Activated CD4-positive, alpha-beta T cell treated with anti-CD3 and anti-CD28 coated beads, Interleukin-2, amount 10 ng/mL, durations not matched to agents 24 days and 14 days (primary cell): Measurements from ENCODE around the gene TP53I13. TPM values are rescaled to one million over a fixed set of nuclear protein-coding genes. Genes with fewer than 3 reads are reported as not detected.
"Not testable (repeated sequence)": the region's sequence is repeated elsewhere in the genome, so short reads cannot be mapped to it uniquely, and the experiment has no call there.

ENCODE experiments used
- DNase-seq: peaks from one replicate; pipeline ENCODE4 v3.0.0; 2022
- H3K27ac Mint-ChIP-seq: one replicate; pipeline ENCODE4 v1.8.0; 2022; ENCODE audit warnings: mild to moderate bottlenecking, mixed read lengths
- H3K27me3 Mint-ChIP-seq: one replicate; pipeline ENCODE4 v1.8.0; 2022; ENCODE audit warnings: mixed read lengths
- H3K36me3 Mint-ChIP-seq: one replicate; pipeline ENCODE4 v1.8.0; 2022; ENCODE audit warnings: low read depth, mild to moderate bottlenecking, mixed read lengths
- H3K4me1 Mint-ChIP-seq: one replicate; pipeline ENCODE4 v1.8.0; 2021; ENCODE audit warnings: mixed read lengths
- H3K4me3 Mint-ChIP-seq: one replicate; pipeline ENCODE4 v1.8.0; 2022; ENCODE audit warnings: mild to moderate bottlenecking, moderate library complexity, mixed read lengths
- H3K9me3 Mint-ChIP-seq: one replicate; pipeline ENCODE4 v1.8.0; 2021; ENCODE audit warnings: mixed read lengths
- intact Hi-C: fragments of 100-400 bp; cut with micrococcal nuclease; formaldehyde crosslinking; loops from one replicate; pipeline ENCODE4 v1.15.1; 2023
- total RNA-seq: library from RNA; stranded (reverse); gene quantifications from 2 replicates; pipeline ENCODE4 v1.2.3, GENCODE V29; 2022

Gene TP53I13, protein sequence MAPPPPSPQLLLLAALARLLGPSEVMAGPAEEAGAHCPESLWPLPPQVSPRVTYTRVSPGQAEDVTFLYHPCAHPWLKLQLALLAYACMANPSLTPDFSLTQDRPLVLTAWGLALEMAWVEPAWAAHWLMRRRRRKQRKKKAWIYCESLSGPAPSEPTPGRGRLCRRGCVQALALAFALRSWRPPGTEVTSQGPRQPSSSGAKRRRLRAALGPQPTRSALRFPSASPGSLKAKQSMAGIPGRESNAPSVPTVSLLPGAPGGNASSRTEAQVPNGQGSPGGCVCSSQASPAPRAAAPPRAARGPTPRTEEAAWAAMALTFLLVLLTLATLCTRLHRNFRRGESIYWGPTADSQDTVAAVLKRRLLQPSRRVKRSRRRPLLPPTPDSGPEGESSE
- 69.7 and 77.9 TPM in 2 replicates for total RNA-seq

DNA sequence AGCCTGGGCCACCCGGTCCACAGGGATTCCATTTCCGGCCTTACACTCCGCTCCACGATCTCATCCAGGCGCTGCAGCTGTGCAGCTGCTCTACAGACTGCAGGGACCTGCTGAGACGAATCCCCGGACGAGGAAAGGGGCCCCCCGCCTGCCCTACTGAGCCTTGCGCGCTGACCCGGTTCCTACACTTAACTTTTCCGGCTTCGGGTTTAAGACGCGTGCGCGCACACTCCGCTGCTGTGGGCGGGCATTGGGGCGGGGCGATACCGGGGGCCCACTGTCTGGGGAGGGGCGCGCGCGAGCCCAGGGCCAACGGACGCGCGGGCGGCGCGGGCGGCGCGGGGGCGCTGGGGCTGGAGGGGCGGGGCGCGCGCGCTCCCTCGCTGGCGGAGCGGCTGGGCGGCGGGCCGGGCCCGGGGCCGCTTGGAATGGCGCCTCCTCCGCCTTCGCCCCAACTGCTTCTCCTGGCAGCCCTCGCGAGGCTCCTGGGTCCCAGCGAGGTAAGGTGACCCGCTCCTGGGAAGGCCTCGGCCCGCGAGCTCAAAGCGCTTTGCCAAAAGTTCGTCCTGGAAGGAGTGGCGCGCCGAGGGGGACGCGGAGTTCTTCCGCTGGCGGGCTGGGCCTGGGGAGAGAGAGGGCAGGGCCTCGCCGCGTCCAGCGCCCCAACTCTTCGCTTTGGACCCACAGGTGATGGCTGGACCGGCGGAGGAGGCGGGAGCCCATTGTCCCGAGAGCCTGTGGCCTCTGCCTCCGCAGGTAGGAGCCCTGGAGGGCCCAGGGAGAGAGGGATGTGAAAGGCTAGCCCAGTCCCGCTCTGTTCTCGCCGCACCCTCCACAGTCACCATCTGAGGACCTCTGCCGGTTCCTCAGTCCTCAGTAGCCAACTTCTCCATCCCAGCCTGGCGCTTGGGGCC lies at the start of gene TP53I13:
TP53I13 (plus strand) TSS at position 371 of the 914 bp plus-strand sequence; CDS start at position 429, 58 bp downstream.
- H3K36me3 Mint-ChIP-seq = peaks cover 29% of the 10 kb centered on the region
- peak within 1 kb of the TSS; percentile 93 for H3K4me3 Mint-ChIP-seq
- H3K27ac Mint-ChIP-seq = peak within 1 kb of the TSS; percentile 94
- no peaks in the 10 kb centered on the region for H3K27me3 Mint-ChIP-seq
- intact Hi-C loops = loop anchor here (1.0 to 10.0 kb wide), 6 partner anchors 21 to 841 kb away; partner anchors contain the start of genes GIT1, NEK8, NUFIP2 and SSH2
- H3K9me3 Mint-ChIP-seq = no peaks in the 10 kb centered on the region
- H3K4me1 Mint-ChIP-seq = peaks cover 27% of the 10 kb centered on the region
- peak; percentile 96 for DNase-seq

- DNase-seq = no peak
- Mint-ChIP-seq H3K27ac (no peak overlapping the region), H3K4me1 (no peaks in the 10 kb centered on the region), H3K36me3 (peaks cover 25% of the 10 kb centered on the region), H3K9me3 (no peaks in the 10 kb centered on the region), H3K4me3 (no peak overlapping the region), H3K27me3 (no peaks in the 10 kb centered on the region)
- intact Hi-C loops = no loop called here
Measured at GRCh38 chr17:29524692-29525091, 43.8 kb upstream of the TP53I13 start.

GRCh38 chr17:29526322-29526721 lies 42.2 kb upstream of the TP53I13 start:
- Mint-ChIP-seq H3K4me3 (no peak overlapping the region), H3K27me3 (no peaks in the 10 kb centered on the region), H3K9me3 (no peaks in the 10 kb centered on the region), H3K4me1 (no peaks in the 10 kb centered on the region), H3K36me3 (peaks cover 26% of the 10 kb centered on the region), H3K27ac (no peak overlapping the region)
- intact Hi-C loops = no loop called here
- no peak for DNase-seq

- DNase-seq = no peak
- intact Hi-C loops = no loop called here
- Mint-ChIP-seq H3K4me3 (no peak overlapping the region), H3K36me3 (peaks cover 37% of the 10 kb centered on the region), H3K27ac (no peak overlapping the region), H3K27me3 (no peaks in the 10 kb centered on the region), H3K9me3 (no peaks in the 10 kb centered on the region), H3K4me1 (no peaks in the 10 kb centered on the region)
Measured at GRCh38 chr17:29533976-29534375, 34.5 kb upstream of the TP53I13 start.

- Mint-ChIP-seq H3K27ac (no peak overlapping the region), H3K9me3 (no peaks in the 10 kb centered on the region), H3K36me3 (peaks cover 30% of the 10 kb centered on the region), H3K27me3 (no peaks in the 10 kb centered on the region), H3K4me3 (no peak overlapping the region), H3K4me1 (no peaks in the 10 kb centered on the region)
- intact Hi-C loops = no loop called here
- DNase-seq = no peak
Measured at GRCh38 chr17:29544066-29544465, 24.4 kb upstream of the TP53I13 start.

GRCh38 chr17:29546085-29546484 lies 22.4 kb upstream of the TP53I13 start:
- Mint-ChIP-seq H3K36me3 (peaks cover 27% of the 10 kb centered on the region), H3K27ac (no peak overlapping the region), H3K4me1 (no peaks in the 10 kb centered on the region), H3K27me3 (no peaks in the 10 kb centered on the region), H3K9me3 (no peaks in the 10 kb centered on the region), H3K4me3 (no peak overlapping the region)
- intact Hi-C loops = no loop called here
- DNase-seq = no peak

GRCh38 chr17:29546830-29547229 lies 21.7 kb upstream of the TP53I13 start:
- no peaks in the 10 kb centered on the region for H3K9me3 Mint-ChIP-seq
- peaks cover 27% of the 10 kb centered on the region for H3K36me3 Mint-ChIP-seq
- no peaks in the 10 kb centered on the region for H3K4me1 Mint-ChIP-seq
- H3K4me3 Mint-ChIP-seq = no peak overlapping the region
- no peaks in the 10 kb centered on the region for H3K27me3 Mint-ChIP-seq
- no peak for DNase-seq
- no peak overlapping the region for H3K27ac Mint-ChIP-seq
- intact Hi-C loops = no loop called here

DNA sequence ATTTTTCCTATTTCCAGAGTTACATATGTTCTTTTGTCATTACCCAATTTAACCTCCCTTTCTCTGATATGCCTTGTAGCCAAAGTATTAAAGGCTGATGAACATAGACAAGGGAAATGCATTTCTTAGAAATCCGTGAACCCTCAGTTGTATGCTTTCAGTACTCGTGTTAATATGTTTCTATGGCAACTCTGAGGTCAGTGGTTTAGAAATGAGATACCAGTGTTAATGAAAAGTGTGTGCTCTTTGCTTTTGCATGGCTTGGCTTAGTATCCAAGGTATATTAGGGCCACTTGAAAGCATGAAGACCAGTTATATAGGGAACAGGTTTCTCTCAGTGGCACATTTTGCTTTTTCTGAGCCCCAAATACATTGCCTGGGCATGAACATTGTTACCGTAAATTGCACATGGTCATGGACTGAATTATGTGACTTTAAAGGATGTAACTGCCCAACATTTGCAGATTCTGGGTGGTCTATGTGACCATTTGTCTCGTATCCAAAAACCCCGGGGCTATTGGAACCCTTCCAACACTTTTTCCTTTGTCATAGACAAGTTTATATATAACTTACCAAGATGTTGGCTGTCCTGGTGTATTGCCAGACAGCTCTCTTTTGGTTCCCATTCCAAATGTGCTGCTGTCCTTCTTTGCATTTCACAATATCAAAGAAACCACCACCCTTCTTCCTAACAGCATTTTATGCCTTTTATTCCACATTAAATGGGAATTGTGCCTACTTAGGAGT lies 19.2 kb upstream of the TP53I13 start:
- Mint-ChIP-seq H3K9me3 (no peaks in the 10 kb centered on the region), H3K36me3 (peaks cover 10% of the 10 kb centered on the region), H3K27me3 (no peaks in the 10 kb centered on the region), H3K27ac (no peak overlapping the region), H3K4me3 (no peak overlapping the region), H3K4me1 (no peaks in the 10 kb centered on the region)
- DNase-seq = no peak
- intact Hi-C loops = no loop called here

DNA sequence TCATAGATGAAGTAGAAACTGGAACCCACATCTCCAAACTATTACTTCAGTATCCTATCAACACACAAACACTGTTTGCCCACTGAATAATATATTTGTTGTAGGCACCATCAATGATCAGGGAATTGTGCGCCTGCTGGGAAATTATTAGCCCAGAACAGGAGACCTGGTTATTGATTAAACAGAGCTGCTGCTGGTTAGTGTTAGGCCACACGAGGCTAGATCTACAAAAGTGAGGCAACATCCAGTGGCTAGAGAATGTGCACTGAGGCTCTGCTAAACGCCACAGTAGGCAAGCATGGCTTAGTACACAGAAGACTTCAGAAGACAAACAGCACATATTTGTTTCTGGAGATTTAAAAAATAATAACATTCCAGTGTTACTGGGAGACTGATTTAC lies 12.7 kb upstream of the TP53I13 start:
- Mint-ChIP-seq H3K36me3 (peaks cover 17% of the 10 kb centered on the region), H3K4me3 (no peak overlapping the region), H3K27ac (no peak overlapping the region), H3K9me3 (no peaks in the 10 kb centered on the region), H3K4me1 (peaks cover 19% of the 10 kb centered on the region), H3K27me3 (no peaks in the 10 kb centered on the region)
- no peak for DNase-seq
- intact Hi-C loops = no loop called here

- Mint-ChIP-seq H3K36me3 (peaks cover 27% of the 10 kb centered on the region), H3K9me3 (no peaks in the 10 kb centered on the region), H3K27ac (no peak overlapping the region), H3K4me1 (peaks cover 19% of the 10 kb centered on the region), H3K27me3 (no peaks in the 10 kb centered on the region), H3K4me3 (no peak overlapping the region)
- intact Hi-C loops = no loop called here
- DNase-seq = no peak
Measured at GRCh38 chr17:29557085-29557738, 11.3 kb upstream of the TP53I13 start.

DNA sequence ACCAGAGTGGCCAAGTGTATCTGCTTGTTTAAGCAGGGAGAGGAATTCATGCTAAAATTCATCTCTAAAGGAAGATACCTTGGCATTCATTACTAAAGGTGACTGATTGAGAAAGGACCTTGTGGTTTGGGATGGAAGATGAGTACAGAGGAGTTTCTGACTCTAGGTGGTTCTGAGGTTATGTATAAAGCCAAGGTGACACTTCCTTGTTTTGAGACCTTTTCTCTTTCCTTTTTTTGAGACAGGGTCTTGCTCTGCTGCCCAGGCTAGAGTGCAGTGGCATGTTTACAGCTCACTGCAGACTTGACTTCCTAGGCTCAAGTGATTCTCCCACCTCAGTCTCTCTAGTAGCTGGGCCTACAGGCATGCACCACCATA lies 10.8 kb upstream of the TP53I13 start:
- Mint-ChIP-seq H3K27ac (no peak overlapping the region), H3K4me3 (no peak overlapping the region)

DNA sequence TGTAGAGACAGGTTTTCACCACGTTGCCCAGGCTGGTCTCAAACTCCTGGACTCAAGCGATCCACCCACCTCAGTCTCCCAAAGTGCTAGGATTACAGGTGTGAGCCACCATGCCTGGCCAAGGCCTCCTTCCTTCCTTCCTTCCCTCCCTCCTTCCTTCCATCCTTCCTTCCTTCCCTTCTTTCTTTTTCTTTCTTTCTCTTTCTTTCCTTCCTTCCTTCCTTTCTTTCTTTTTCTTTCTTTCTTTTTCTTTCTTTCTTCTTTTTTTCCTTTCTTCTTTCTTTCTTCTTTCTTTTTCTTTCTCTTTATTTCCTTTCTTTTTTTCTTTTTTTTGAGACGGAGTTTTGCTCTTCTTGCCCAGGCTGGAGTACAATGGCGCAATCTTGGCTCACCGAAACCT lies 10.4 kb upstream of the TP53I13 start:
- peaks cover 21% of the 10 kb centered on the region for H3K4me1 Mint-ChIP-seq
- DNase-seq, H3K9me3 Mint-ChIP-seq, intact Hi-C loops, H3K27ac Mint-ChIP-seq, H3K27me3 Mint-ChIP-seq, H3K4me3 Mint-ChIP-seq: not testable (repeated sequence)
- H3K36me3 Mint-ChIP-seq = peaks cover 36% of the 10 kb centered on the region

More for the DNA sequence above, 10.8 kb upstream of the TP53I13 start:
- H3K27me3 Mint-ChIP-seq = no peaks in the 10 kb centered on the region
- H3K4me1 Mint-ChIP-seq = peaks cover 19% of the 10 kb centered on the region
- H3K9me3 Mint-ChIP-seq = no peaks in the 10 kb centered on the region
- intact Hi-C loops = no loop called here
- H3K36me3 Mint-ChIP-seq = peaks cover 33% of the 10 kb centered on the region
- DNase-seq = no peak

- H3K27ac Mint-ChIP-seq = no peak overlapping the region
- no peaks in the 10 kb centered on the region for H3K9me3 Mint-ChIP-seq
- H3K27me3 Mint-ChIP-seq = no peaks in the 10 kb centered on the region
- intact Hi-C loops = loop anchor here (10.0 kb wide), 1 partner anchor 185 kb away; no protein-coding TSS in a partner anchor
- H3K4me3 Mint-ChIP-seq = no peak overlapping the region
- H3K4me1 Mint-ChIP-seq = peaks cover 28% of the 10 kb centered on the region
- DNase-seq = no peak
- H3K36me3 Mint-ChIP-seq = peaks cover 43% of the 10 kb centered on the region
Measured at GRCh38 chr17:29559640-29560039, 8.9 kb upstream of the TP53I13 start.
